Measurements from ENCODE around the gene CAMSAP3.

The CAMSAP3 gene

GRCh38 chr19:7658219-7658686, 62.6 kb downstream of the CAMSAP3 start:
- peak overlapping the region; percentile 91 for H3K27ac ChIP-seq
- H3K9me3 ChIP-seq: no peaks in the 10 kb centered on the region
- no peaks in the 10 kb centered on the region for H3K36me3 ChIP-seq
- peaks cover 60 to 64% of the 10 kb centered on the region in 2 experiments for H3K4me1 ChIP-seq (ENCODE audit: control insufficient read depth in 1 of 2, insufficient read depth in 1 of 2, low read depth in 1 of 2, low read length in 1 of 2)
- H3K4me3 ChIP-seq (ENCODE audit: low read depth in 1 of 2, low read length in 1 of 2): peak overlapping the region; percentile 48 to 55
- no peaks in the 10 kb centered on the region for H3K27me3 ChIP-seq
- no peak for TF ChIP-seq CTCF (IDR thresholded peaks at IDR 0.05)

GRCh38 chr19:7661744-7662538, 66.3 kb downstream of the CAMSAP3 start:
- H3K4me1 ChIP-seq (ENCODE audit: control insufficient read depth in 1 of 2, insufficient read depth in 1 of 2, low read depth in 1 of 2, low read length in 1 of 2): peaks cover 23 to 36% of the 10 kb centered on the region in 2 experiments

GRCh38 chr19:7662657-7663056, 67.0 kb downstream of the CAMSAP3 start:
- H3K4me3 ChIP-seq (ENCODE audit: low read depth in 1 of 2, low read length in 1 of 2): no peak overlapping the region
- TF ChIP-seq CTCF (IDR thresholded peaks at IDR 0.05): no peak
- no peaks in the 10 kb centered on the region for H3K36me3 ChIP-seq
- H3K4me1 ChIP-seq (ENCODE audit: control insufficient read depth in 1 of 2, insufficient read depth in 1 of 2, low read depth in 1 of 2, low read length in 1 of 2): peaks cover 16 to 29% of the 10 kb centered on the region in 2 experiments
- no peak overlapping the region for H3K27ac ChIP-seq
- H3K9me3 ChIP-seq: no peaks in the 10 kb centered on the region
- no peaks in the 10 kb centered on the region for H3K27me3 ChIP-seq

More at GRCh38 chr19:7661744-7662538, 66.3 kb downstream of the CAMSAP3 start:
- H3K36me3 ChIP-seq: no peaks in the 10 kb centered on the region
- no peak overlapping the region for H3K4me3 ChIP-seq (ENCODE audit: low read depth in 1 of 2, low read length in 1 of 2)
- H3K27ac ChIP-seq: no peak overlapping the region
- no peaks in the 10 kb centered on the region for H3K9me3 ChIP-seq
- TF ChIP-seq CTCF (IDR thresholded peaks at IDR 0.05): no peak
- H3K27me3 ChIP-seq: no peaks in the 10 kb centered on the region

GRCh38 chr19:7663706-7664105, 68.0 kb downstream of the CAMSAP3 start:
- TF ChIP-seq CTCF (IDR thresholded peaks at IDR 0.05): no peak
- Histone ChIP-seq H3K36me3 (no peaks in the 10 kb centered on the region), H3K4me1 (ENCODE audit: control insufficient read depth in 1 of 2, insufficient read depth in 1 of 2, low read depth in 1 of 2, low read length in 1 of 2) (peaks cover 13 to 28% of the 10 kb centered on the region in 2 experiments), H3K4me3 (ENCODE audit: low read depth in 1 of 2, low read length in 1 of 2) (no peak overlapping the region), H3K27ac (no peak overlapping the region), H3K9me3 (no peaks in the 10 kb centered on the region), H3K27me3 (no peaks in the 10 kb centered on the region)

- H3K36me3 ChIP-seq: no peaks in the 10 kb centered on the region
- no peaks in the 10 kb centered on the region for H3K9me3 ChIP-seq
- no peak overlapping the region for H3K4me3 ChIP-seq (ENCODE audit: low read depth in 1 of 2, low read length in 1 of 2)
- H3K27ac ChIP-seq: no peak overlapping the region
- no peak for TF ChIP-seq CTCF (IDR thresholded peaks at IDR 0.05)
- H3K27me3 ChIP-seq: no peaks in the 10 kb centered on the region
- peaks cover 20 to 30% of the 10 kb centered on the region in 2 experiments for H3K4me1 ChIP-seq (ENCODE audit: control insufficient read depth in 1 of 2, insufficient read depth in 1 of 2, low read depth in 1 of 2, low read length in 1 of 2)
Observed at GRCh38 chr19:7665076-7665475, 69.4 kb downstream of the CAMSAP3 start.
